Mucosa of descending colon (tissue), 3 donors: ENCODE results near the gene BNC2. TPM values are rescaled to one million over a fixed set of nuclear protein-coding genes. Genes with fewer than 3 reads are reported as not detected.
"Not testable (repeated sequence)": the region's sequence is repeated elsewhere in the genome, so short reads cannot be mapped to it uniquely, and the experiment has no call there.

Experiments
- ATAC-seq: fragments of 200-7000 bp; cut with Tn5 transposase; one replicate; pipeline ENCODE4 v1.9.1; 2020; ENCODE audit warnings: mild to moderate bottlenecking, moderate library complexity
- DNase-seq, 3 donors: peaks; one replicate each; pipeline ENCODE4 v3.0.0-alpha.2; 2020
- H3K36me3 ChIP-seq: fragments of 200-600 bp; one replicate; pipeline ENCODE4 v1.8.0; 2021; ENCODE audit warnings: low read depth, mild to moderate bottlenecking
- H3K4me1 ChIP-seq: fragments of 200-600 bp; one replicate; pipeline ENCODE4 v1.8.0; 2021; ENCODE audit warnings: low read depth, mild to moderate bottlenecking
- H3K4me3 ChIP-seq: fragments of 200-600 bp; one replicate; pipeline ENCODE4 v1.8.0; 2021; ENCODE audit warnings: mild to moderate bottlenecking
- H3K9me3 ChIP-seq: fragments of 200-600 bp; one replicate; pipeline ENCODE4 v1.8.0; 2021; ENCODE audit warnings: mild to moderate bottlenecking
- intact Hi-C, 2 donors: fragments of 100-400 bp; cut with DNase I in 1 of 2; cut with micrococcal nuclease in 1 of 2; formaldehyde crosslinking; loops; one replicate each; pipeline versions ENCODE4 v1.11.0 to v1.11.1; 2022; cut with DNase I, micrococcal nuclease
- total RNA-seq, 3 donors: library from RNA; stranded (reverse); fragmentation: NEBNext Ultra II Directional in 2 of 3; extraction: Animal tissue kit (Norgen Biotek cat#: 25700) in 2 of 3; gene quantifications; one replicate each; pipeline versions ENCODE4 v1.2.1 to v1.2.4, GENCODE V29; 2021 to 2023
- TF ChIP-seq, protein P1 (sequence below): fragments of 200-600 bp; IDR thresholded peaks from one replicate; pipeline ENCODE4 v1.8.0; 2022; ENCODE audit warnings: antibody characterized with exemption, mild to moderate bottlenecking
- donor health status: DM: no; HTN: no; CAD: no; lungs with moderate emphysema.
- donor health status: DM: no; HTN: no; CAD: no.
- donor health status: DM: no; HTN: yes; CAD: no.

BNC2 gene
- total RNA-seq, 3 donors from 2014 or later: 8.2 to 192 (median 12.0) TPM

DNA sequence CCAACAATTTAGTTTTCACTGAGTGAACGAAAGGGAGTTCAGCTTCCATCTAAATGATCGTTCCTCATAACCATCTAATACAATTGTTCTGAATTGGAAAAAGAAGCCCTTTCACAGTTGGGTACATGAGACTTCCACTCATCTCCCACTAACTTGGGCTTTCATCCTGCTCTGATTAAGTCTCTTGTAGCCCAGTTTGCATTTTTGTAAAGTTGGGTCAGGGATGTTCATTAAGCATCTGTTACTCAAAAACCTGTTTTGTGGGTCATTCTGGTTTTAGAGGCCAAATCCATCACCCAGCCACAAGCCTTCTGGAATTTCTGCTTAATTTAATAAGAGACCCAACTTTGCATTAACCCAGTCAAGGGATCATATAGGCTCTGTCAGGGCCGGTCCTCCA, 385.3 kb downstream of the BNC2 start:
- intact Hi-C loops: no loop called here
- TF ChIP-seq, protein P1, sequence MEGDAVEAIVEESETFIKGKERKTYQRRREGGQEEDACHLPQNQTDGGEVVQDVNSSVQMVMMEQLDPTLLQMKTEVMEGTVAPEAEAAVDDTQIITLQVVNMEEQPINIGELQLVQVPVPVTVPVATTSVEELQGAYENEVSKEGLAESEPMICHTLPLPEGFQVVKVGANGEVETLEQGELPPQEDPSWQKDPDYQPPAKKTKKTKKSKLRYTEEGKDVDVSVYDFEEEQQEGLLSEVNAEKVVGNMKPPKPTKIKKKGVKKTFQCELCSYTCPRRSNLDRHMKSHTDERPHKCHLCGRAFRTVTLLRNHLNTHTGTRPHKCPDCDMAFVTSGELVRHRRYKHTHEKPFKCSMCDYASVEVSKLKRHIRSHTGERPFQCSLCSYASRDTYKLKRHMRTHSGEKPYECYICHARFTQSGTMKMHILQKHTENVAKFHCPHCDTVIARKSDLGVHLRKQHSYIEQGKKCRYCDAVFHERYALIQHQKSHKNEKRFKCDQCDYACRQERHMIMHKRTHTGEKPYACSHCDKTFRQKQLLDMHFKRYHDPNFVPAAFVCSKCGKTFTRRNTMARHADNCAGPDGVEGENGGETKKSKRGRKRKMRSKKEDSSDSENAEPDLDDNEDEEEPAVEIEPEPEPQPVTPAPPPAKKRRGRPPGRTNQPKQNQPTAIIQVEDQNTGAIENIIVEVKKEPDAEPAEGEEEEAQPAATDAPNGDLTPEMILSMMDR: no peak
- no peak overlapping the region for H3K4me3 ChIP-seq
- no peaks in the 10 kb centered on the region for H3K36me3 ChIP-seq
- no peaks in the 10 kb centered on the region for H3K4me1 ChIP-seq
- H3K9me3 ChIP-seq: no peaks in the 10 kb centered on the region
- no peak for DNase-seq
- ATAC-seq: no peak

GRCh38 chr9:16484744-16485143, 385.7 kb downstream of the BNC2 start:
- intact Hi-C loops: no loop called here
- H3K9me3 ChIP-seq: no peaks in the 10 kb centered on the region
- TF ChIP-seq, protein P1: no peak
- H3K4me3 ChIP-seq: no peak overlapping the region
- H3K36me3 ChIP-seq: no peaks in the 10 kb centered on the region
- H3K4me1 ChIP-seq: no peaks in the 10 kb centered on the region
- DNase-seq (no peak), ATAC-seq (no peak)

DNA sequence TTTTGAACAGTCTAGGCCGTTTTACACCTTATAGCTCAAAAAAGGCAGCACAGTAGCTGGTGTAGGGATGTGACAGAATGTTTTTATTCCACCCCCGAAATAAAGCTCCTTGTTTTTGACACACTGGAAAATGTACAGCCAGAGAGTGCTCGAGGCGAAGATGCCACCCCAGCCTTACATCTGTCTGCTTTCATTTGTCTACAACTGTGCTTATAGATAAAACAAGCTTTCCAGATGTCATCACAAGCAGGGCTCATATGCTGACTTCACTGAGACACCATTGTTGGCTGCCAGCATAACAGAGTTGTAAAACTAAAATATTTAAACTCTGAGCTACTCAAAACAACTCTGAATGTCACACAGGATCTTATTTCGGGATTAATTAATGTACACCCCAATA, 386.3 kb downstream of the BNC2 start:
- Histone ChIP-seq H3K9me3 (no peaks in the 10 kb centered on the region), H3K36me3 (no peaks in the 10 kb centered on the region), H3K4me1 (no peaks in the 10 kb centered on the region), H3K4me3 (no peak overlapping the region)
- no peak for DNase-seq
- intact Hi-C loops: no loop called here
- ATAC-seq: no peak
- TF ChIP-seq, protein P1: no peak

GRCh38 chr9:16482764-16483163, 387.7 kb downstream of the BNC2 start:
- H3K4me1 ChIP-seq: no peaks in the 10 kb centered on the region
- DNase-seq (no peak), ATAC-seq (no peak)
- H3K36me3 ChIP-seq: no peaks in the 10 kb centered on the region
- TF ChIP-seq, protein P1: no peak
- intact Hi-C loops: no loop called here
- H3K4me3 ChIP-seq: no peak overlapping the region
- H3K9me3 ChIP-seq: no peaks in the 10 kb centered on the region

- ATAC-seq, H3K36me3 ChIP-seq, intact Hi-C loops: not testable (repeated sequence)
Observed at GRCh38 chr9:16480584-16480983, 389.9 kb downstream of the BNC2 start.

DNA sequence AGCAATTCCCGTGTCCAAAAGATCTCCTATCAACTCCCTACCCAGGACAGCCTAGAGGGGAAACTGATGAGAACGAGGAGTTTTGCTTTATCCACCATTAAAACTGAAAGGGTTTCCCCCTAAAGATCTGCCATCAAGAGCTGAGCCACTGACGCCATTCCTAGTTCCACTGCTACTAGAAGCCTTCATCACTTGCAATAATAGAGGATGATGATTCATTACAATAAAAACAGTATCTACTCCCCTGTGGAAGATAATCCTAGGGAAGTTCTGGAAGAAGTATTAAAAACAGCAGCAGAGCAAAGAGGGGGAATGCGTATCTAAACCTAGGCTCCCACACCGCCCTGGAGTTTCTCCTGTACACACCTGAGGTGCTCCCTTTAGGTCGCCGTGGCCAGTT, 394.5 kb downstream of the BNC2 start:
- no peak for DNase-seq
- no peaks in the 10 kb centered on the region for H3K4me1 ChIP-seq
- ATAC-seq: no peak
- H3K4me3 ChIP-seq: no peak overlapping the region
- TF ChIP-seq, protein P1: no peak
- H3K36me3 ChIP-seq: no peaks in the 10 kb centered on the region
- intact Hi-C loops: no loop called here
- no peaks in the 10 kb centered on the region for H3K9me3 ChIP-seq

More at GRCh38 chr9:16480584-16480983, 389.9 kb downstream of the BNC2 start:
- H3K9me3 ChIP-seq, H3K4me1 ChIP-seq, H3K4me3 ChIP-seq, DNase-seq: not testable (repeated sequence)
